NCI-H128 (cell line): ENCODE data around the gene TMEM8B.
A peak's percentile ranks its signal among the peaks of the same experiment; 100 is the strongest.

ENCODE experiments used
- DNase-seq: peaks from one replicate; lab custom pipeline; 2025; ENCODE audit not compliant: unreplicated experiment; lab: John Stamatoyannopoulos, UW

TMEM8B gene

GRCh38 chr9:35810122-35810521 lies 18.9 kb upstream of the TMEM8B start:
- DNase-seq, result no peak

GRCh38 chr9:35811381-35812024 lies 17.5 kb upstream of the TMEM8B start:
- no peak for DNase-seq

GRCh38 chr9:35812025-35812602 lies 16.9 kb upstream of the TMEM8B start, which contains the start of gene SPAG8:
TSS of gene SPAG8 (minus strand) at chr9:35812262. CDS start at chr9:35812147, 115 bp downstream.
- DNase-seq, result peak; percentile 89

GRCh38 chr9:35813434-35814105 lies 15.5 kb upstream of the TMEM8B start:
- DNase-seq, result no peak

- no peak for DNase-seq
Observed at GRCh38 chr9:35814106-35814840, 14.8 kb upstream of the TMEM8B start.

GRCh38 chr9:35814841-35815543 lies 14.0 kb upstream of the TMEM8B start, which contains the start of gene HINT2:
TSS of gene HINT2 (minus strand) at chr9:35815042. CDS start at chr9:35814979, 63 bp downstream.
- peak; percentile 97 for DNase-seq

GRCh38 chr9:35816708-35817107 lies 12.3 kb upstream of the TMEM8B start:
- no peak for DNase-seq

- no peak for DNase-seq
Observed at GRCh38 chr9:35818341-35818740, 10.7 kb upstream of the TMEM8B start.

GRCh38 chr9:35820076-35820475 lies 9.0 kb upstream of the TMEM8B start:
- no peak for DNase-seq

GRCh38 chr9:35822926-35823325 lies 6.1 kb upstream of the TMEM8B start:
- DNase-seq, result no peak

GRCh38 chr9:35826071-35826701 lies 2.8 kb upstream of the TMEM8B start:
- DNase-seq, result no peak

GRCh38 chr9:35827486-35827885 lies 1.5 kb upstream of the TMEM8B start:
- no peak for DNase-seq

- no peak for DNase-seq
Observed at GRCh38 chr9:35828716-35829083, 328 bp upstream of the TMEM8B start, which contains the start of gene FAM221B. TSS of gene FAM221B (minus strand) at chr9:35828732. CDS start at chr9:35826161, 2,571 bp downstream.

GRCh38 chr9:35829764-35830096 lies 702 bp downstream of the TMEM8B start:
- DNase-seq, result no peak

GRCh38 chr9:35831040-35831439 lies 2.0 kb downstream of the TMEM8B start:
- DNase-seq, result no peak

- no peak for DNase-seq
Observed at GRCh38 chr9:35832814-35833213, 3.8 kb downstream of the TMEM8B start.

GRCh38 chr9:35834260-35835215 lies 5.5 kb downstream of the TMEM8B start:
- DNase-seq, result no peak

GRCh38 chr9:35835216-35835632 lies 6.2 kb downstream of the TMEM8B start:
- no peak for DNase-seq

- DNase-seq, result no peak
Observed at GRCh38 chr9:35835766-35836165, 6.7 kb downstream of the TMEM8B start.
